OCI-LY1 (cell line): Measurements from ENCODE around the gene ZCCHC7.

Experiments
- H2AFZ ChIP-seq: fragments of 200-600 bp; sonication (generic), shearing (Covaris generic); 2 replicates; pipeline ENCODE4 v1.6.0; 2014; ENCODE audit warnings: antibody characterized with exemption, mild to moderate bottlenecking, low read length
- H3F3A ChIP-seq: fragments of 200-600 bp; sonication (generic), shearing (Covaris generic); 2 replicates; pipeline ENCODE4 v1.6.0; 2014; ENCODE audit warnings: mild to moderate bottlenecking, antibody characterized with exemption, low read length, moderate library complexity; ENCODE audit not compliant: insufficient read depth
- H3K27ac ChIP-seq: fragments of 200-600 bp; sonication (generic); 2 replicates; pipeline ENCODE4 v1.5.1; 2014; ENCODE audit warnings: low read length, mixed run types, mild to moderate bottlenecking, low read depth; ENCODE audit not compliant: poor library complexity, severe bottlenecking
- H3K27me3 ChIP-seq: fragments of 200-600 bp; sonication (generic); 2 replicates; pipeline ENCODE4 v1.6.0; 2014; ENCODE audit warnings: antibody characterized with exemption, mild to moderate bottlenecking, low read length, moderate library complexity; ENCODE audit not compliant: insufficient read depth
- H3K36me3 ChIP-seq: fragments of 200-600 bp; sonication (generic); 2 replicates; pipeline ENCODE4 v1.6.1; 2014; ENCODE audit warnings: mild to moderate bottlenecking, antibody characterized with exemption, low read length, moderate library complexity, mixed read lengths; ENCODE audit not compliant: insufficient read depth
- H3K4me1 ChIP-seq: fragments of 200-600 bp; sonication (generic); 2 replicates; pipeline ENCODE4 v1.5.1; 2014; ENCODE audit warnings: mild to moderate bottlenecking, low read length, moderate library complexity; ENCODE audit not compliant: insufficient read depth, severe bottlenecking
- H3K4me2 ChIP-seq: fragments of 200-600 bp; sonication (generic), shearing (Covaris generic); 2 replicates; pipeline ENCODE4 v1.6.1; 2014; ENCODE audit warnings: low read length
- H3K4me3 ChIP-seq: fragments of 200-600 bp; sonication (generic); 2 replicates; pipeline ENCODE4 v1.5.1; 2014; ENCODE audit warnings: low read length, low read depth, mild to moderate bottlenecking, mixed read lengths; ENCODE audit not compliant: poor library complexity, severe bottlenecking
- H3K79me2 ChIP-seq: fragments of 200-600 bp; shearing (Covaris generic); 2 replicates; pipeline ENCODE4 v1.6.1; 2016; ENCODE audit warnings: mixed run types, low read length, mixed read lengths; ENCODE audit not compliant: insufficient read depth
- H3K9ac ChIP-seq: fragments of 200-600 bp; sonication (generic), shearing (Covaris generic); 2 replicates; pipeline ENCODE4 v1.6.1; 2014; ENCODE audit warnings: mild to moderate bottlenecking, low read length, mixed read lengths
- H3K9me2 ChIP-seq: fragments of 200-600 bp; sonication (generic), shearing (Covaris generic); 2 replicates; pipeline ENCODE4 v1.6.1; 2014; ENCODE audit warnings: low read depth, mild to moderate bottlenecking, low read length, mixed read lengths
- H3K9me3 ChIP-seq: fragments of 200-600 bp; shearing (Covaris generic); 2 replicates; pipeline ENCODE4 v1.6.1; 2014; ENCODE audit warnings: low read length, mixed read lengths
- H4K20me1 ChIP-seq: fragments of 200-600 bp; sonication (generic), shearing (Covaris generic); 2 replicates; pipeline ENCODE4 v1.6.0; 2016; ENCODE audit warnings: mild to moderate bottlenecking, low read length; ENCODE audit not compliant: insufficient read depth
- CTCF ChIP-seq: fragments of 200-600 bp; sonication (generic), shearing (Covaris generic); IDR thresholded peaks from 2 replicates; pipeline ENCODE4 v1.5.1; 2017; ENCODE audit warnings: mild to moderate bottlenecking, antibody characterized with exemption, low read length, moderate library complexity, mixed read lengths
- EZH2 ChIP-seq: fragments of 200-600 bp; sonication (generic), shearing (Covaris generic); IDR thresholded peaks from 2 replicates; pipeline ENCODE4 v1.8.0; 2017; ENCODE audit warnings: borderline replicate concordance, mixed run types, mild to moderate bottlenecking, antibody characterized with exemption, low read length, moderate library complexity, mixed read lengths

Gene ZCCHC7

GRCh38 chr9:37151812-37152211, 31.4 kb downstream of the ZCCHC7 start:
- TF ChIP-seq CTCF (no peak), EZH2 (no peak)
- Histone ChIP-seq H3K79me2 (peaks cover 94% of the 10 kb centered on the region), H3F3A (no peaks in the 10 kb centered on the region), H3K36me3 (peaks cover 92% of the 10 kb centered on the region), H3K9me3 (no peaks in the 10 kb centered on the region), H4K20me1 (no peaks in the 10 kb centered on the region; the same call in 1 of the 2 replicates), H3K27me3 (no peaks in the 10 kb centered on the region), H3K4me3 (no peak overlapping the region), H3K4me2 (no peak overlapping the region), H2AFZ (no peak overlapping the region), H3K9me2 (no peaks in the 10 kb centered on the region), H3K27ac (no peak overlapping the region), H3K9ac (no peak overlapping the region), H3K4me1 (peaks cover 45% of the 10 kb centered on the region)

- Histone ChIP-seq H3K27me3 (no peaks in the 10 kb centered on the region), H3K79me2 (peaks cover 94% of the 10 kb centered on the region), H2AFZ (no peak overlapping the region), H3K4me1 (peaks cover 45% of the 10 kb centered on the region), H3K9me2 (no peaks in the 10 kb centered on the region), H3F3A (no peaks in the 10 kb centered on the region), H3K4me3 (no peak overlapping the region), H3K9ac (no peak overlapping the region), H3K9me3 (no peaks in the 10 kb centered on the region), H4K20me1 (no peaks in the 10 kb centered on the region; the same call in 1 of the 2 replicates), H3K36me3 (peaks cover 94% of the 10 kb centered on the region), H3K27ac (no peak overlapping the region), H3K4me2 (no peak overlapping the region)
- TF ChIP-seq CTCF (no peak), EZH2 (no peak)
Measured at GRCh38 chr9:37152365-37152764, 32.0 kb downstream of the ZCCHC7 start.

GRCh38 chr9:37155601-37156000, 35.2 kb downstream of the ZCCHC7 start:
- no peak overlapping the region for H3K4me3 ChIP-seq

More at GRCh38 chr9:37155601-37156000, 35.2 kb downstream of the ZCCHC7 start:
- Histone ChIP-seq H3F3A (no peaks in the 10 kb centered on the region), H3K9me3 (no peaks in the 10 kb centered on the region), H4K20me1 (no peaks in the 10 kb centered on the region; the same call in 1 of the 2 replicates), H3K9ac (no peak overlapping the region), H3K36me3 (peaks cover 94% of the 10 kb centered on the region), H2AFZ (no peak overlapping the region), H3K4me1 (peaks cover 23% of the 10 kb centered on the region), H3K4me2 (no peak overlapping the region), H3K79me2 (peaks cover 88% of the 10 kb centered on the region), H3K27me3 (no peaks in the 10 kb centered on the region), H3K9me2 (no peaks in the 10 kb centered on the region), H3K27ac (no peak overlapping the region)
- no peak for TF ChIP-seq CTCF
